DND-41 (cell line): Measurements from ENCODE around the gene ELL2.

Experiments used
- CTCF ChIP-seq: IDR thresholded peaks from 2 replicates; pipeline ENCODE4 v1.5.1; 2012; ENCODE audit warnings: borderline replicate concordance, low read length, moderate library complexity, mild to moderate bottlenecking; ENCODE audit not compliant: poor library complexity, severe bottlenecking; ENCODE audit errors: extremely low read depth
- EZH2 ChIP-seq: IDR thresholded peaks from 3 replicates; pipeline ENCODE4 v1.6.1; 2012; ENCODE audit warnings: borderline replicate concordance, low read depth, mild to moderate bottlenecking, moderate library complexity, low read length, inconsistent platforms; ENCODE audit not compliant: severe bottlenecking

DNA sequence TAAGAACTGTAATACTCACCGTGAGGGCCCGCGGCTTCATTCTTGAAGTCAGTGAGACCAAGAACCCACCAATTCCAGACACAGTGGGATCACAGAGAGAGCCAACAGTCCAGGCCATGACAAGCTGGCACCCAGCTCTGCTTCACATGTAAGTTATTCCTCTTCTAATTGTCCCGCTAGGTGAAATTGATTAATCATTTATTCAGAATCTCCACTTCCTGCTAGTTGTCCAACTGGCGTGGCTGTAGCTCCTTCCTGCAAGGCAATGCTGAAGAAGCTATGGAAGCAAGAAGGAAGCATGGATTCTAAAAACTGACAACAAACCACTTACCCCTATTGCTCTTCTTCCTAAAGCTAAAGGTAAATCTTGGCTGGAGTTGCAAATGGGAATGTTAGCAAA, 109.1 kb downstream of the ELL2 start:
- no peak for TF ChIP-seq CTCF
- no peak for TF ChIP-seq EZH2
